SH-SY5Y (cell line): ENCODE results near the gene PACS1.

Experiments used
- GATA2 ChIP-seq: IDR thresholded peaks from 2 replicates; pipeline ENCODE4 v1.6.1; 2011; ENCODE audit warnings: mild to moderate bottlenecking, low read depth, low read length
- GATA3 ChIP-seq: IDR thresholded peaks from 2 replicates; pipeline ENCODE4 v1.6.1; 2011; ENCODE audit warnings: low read depth, mild to moderate bottlenecking, low read length, moderate library complexity

- TF ChIP-seq GATA2, result no peak
- no peak for TF ChIP-seq GATA3
These were observed at the start of gene PACS1 for GRCh38 chr11:66069715-66070603.
